MM.1S (cell line): Measurements from ENCODE around the gene SLC51B.
"Not testable (repeated sequence)": the region's sequence is repeated elsewhere in the genome, so short reads cannot be mapped to it uniquely, and the experiment has no call there.

ENCODE experiments used
- DNase-seq: peaks from one replicate; pipeline ENCODE4 v3.0.0-alpha.2; 2015
- H2AFZ ChIP-seq: fragments of 300-600 bp; sonication (generic); 2 replicates; pipeline ENCODE4 v1.6.0; 2016; ENCODE audit warnings: antibody characterized with exemption, low read length
- H3F3A ChIP-seq: fragments of 300-600 bp; sonication (generic); 2 replicates; pipeline ENCODE4 v1.6.1; 2016; ENCODE audit warnings: mild to moderate bottlenecking, antibody characterized with exemption, low read length, moderate library complexity, mixed read lengths; ENCODE audit not compliant: insufficient read depth
- H3K27ac ChIP-seq: fragments of 300-600 bp; sonication (generic); 2 replicates; pipeline ENCODE4 v1.5.1; 2016; ENCODE audit warnings: mild to moderate bottlenecking, low read length
- H3K27me3 ChIP-seq: fragments of 300-600 bp; sonication (generic); replicated peaks from 2 replicates; pipeline ENCODE4 v1.6.0; 2016; ENCODE audit warnings: low read length; ENCODE audit not compliant: insufficient read depth
- H3K36me3 ChIP-seq: fragments of 300-600 bp; sonication (generic); replicated peaks from 2 replicates; pipeline ENCODE4 v1.6.1; 2016; ENCODE audit warnings: mild to moderate bottlenecking, low read length, mixed read lengths; ENCODE audit not compliant: insufficient read depth
- H3K4me1 ChIP-seq: fragments of 300-600 bp; sonication (generic); 2 replicates; pipeline ENCODE4 v1.6.1; 2016; ENCODE audit warnings: low read length, mixed read lengths
- H3K4me2 ChIP-seq: fragments of 300-600 bp; sonication (generic); 2 replicates; pipeline ENCODE4 v1.6.0; 2016; ENCODE audit warnings: low read depth, low read length
- H3K4me3 ChIP-seq: fragments of 300-600 bp; sonication (generic); 2 replicates; pipeline ENCODE4 v1.5.1; 2016; ENCODE audit warnings: low read length, mixed read lengths
- H3K79me2 ChIP-seq: fragments of 300-600 bp; sonication (generic); 2 replicates; pipeline ENCODE4 v1.6.1; 2016; ENCODE audit warnings: mixed run types, low read length, mixed read lengths
- H3K9ac ChIP-seq: fragments of 300-600 bp; sonication (generic); 2 replicates; pipeline ENCODE4 v1.6.1; 2016; ENCODE audit warnings: low read length, mixed read lengths
- H3K9me2 ChIP-seq: fragments of 300-600 bp; sonication (generic); replicated peaks from 2 replicates; pipeline ENCODE4 v1.6.1; 2016; ENCODE audit warnings: mild to moderate bottlenecking, low read length, mixed read lengths; ENCODE audit not compliant: insufficient read depth
- H3K9me3 ChIP-seq: fragments of 300-600 bp; sonication (generic); replicated peaks from 2 replicates; pipeline ENCODE4 v1.6.1; 2016; ENCODE audit warnings: mild to moderate bottlenecking, low read length, mixed read lengths; ENCODE audit not compliant: insufficient read depth
- H4K20me1 ChIP-seq: fragments of 300-600 bp; sonication (generic); 2 replicates; pipeline ENCODE4 v1.6.1; 2016; ENCODE audit warnings: mild to moderate bottlenecking, low read length, moderate library complexity, mixed read lengths; ENCODE audit not compliant: insufficient read depth
- EZH2 ChIP-seq: fragments of 300-600 bp; sonication (generic); optimal IDR thresholded peaks from 2 replicates; pipeline ENCODE3; 2017; ENCODE audit warnings: low read depth, mild to moderate bottlenecking, antibody characterized with exemption, low read length, mixed read lengths
- EZH2phosphoT487 ChIP-seq: fragments of 300-600 bp; sonication (generic); IDR thresholded peaks from 2 replicates; pipeline ENCODE4 v1.6.1; 2018; ENCODE audit warnings: antibody characterized with exemption, low read length
- TF ChIP-seq, protein P1 (sequence below): fragments of 300-600 bp; sonication (generic); IDR thresholded peaks from 2 replicates; pipeline ENCODE4 v1.5.1; 2016; ENCODE audit warnings: antibody characterized with exemption, low read length, mixed read lengths

SLC51B gene

DNA sequence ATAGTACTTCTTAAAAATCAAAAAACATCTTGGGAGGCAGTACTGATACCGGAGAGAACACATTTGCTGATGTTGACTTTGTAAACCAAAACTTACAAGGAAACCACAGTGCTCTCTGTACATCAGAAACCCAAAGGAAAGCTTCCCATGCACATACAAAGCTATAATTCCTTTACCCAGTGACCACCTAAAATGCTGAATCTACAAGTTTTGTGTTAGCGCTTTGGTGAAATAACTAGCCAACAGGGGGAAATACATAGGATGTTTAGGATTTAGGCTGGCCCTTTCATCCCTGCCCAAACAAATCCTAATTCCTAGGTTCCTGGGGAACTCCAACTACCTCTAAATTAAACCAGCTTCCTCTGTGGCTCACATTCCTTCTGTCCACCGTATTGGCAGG is 40.2 kb upstream of the SLC51B start:
- no peak for DNase-seq
- H3K9ac ChIP-seq: no peak overlapping the region
- no peak overlapping the region for H3K4me3 ChIP-seq
- no peaks in the 10 kb centered on the region for H3K27me3 ChIP-seq
- H3K4me2 ChIP-seq: no peak overlapping the region
- no peaks in the 10 kb centered on the region for H4K20me1 ChIP-seq
- H3F3A ChIP-seq: no peaks in the 10 kb centered on the region
- H3K4me1 ChIP-seq: 0 out of 2 replicates have a peak, but pooled peaks cover 4% of the 10 kb centered on the region
- no peak overlapping the region for H3K27ac ChIP-seq
- no peaks in the 10 kb centered on the region for H3K9me3 ChIP-seq
- no peaks in the 10 kb centered on the region for H3K36me3 ChIP-seq
- H2AFZ ChIP-seq: no peak overlapping the region
- TF ChIP-seq EZH2 (no peak), EZH2phosphoT487 (no peak)
- TF ChIP-seq, protein P1, sequence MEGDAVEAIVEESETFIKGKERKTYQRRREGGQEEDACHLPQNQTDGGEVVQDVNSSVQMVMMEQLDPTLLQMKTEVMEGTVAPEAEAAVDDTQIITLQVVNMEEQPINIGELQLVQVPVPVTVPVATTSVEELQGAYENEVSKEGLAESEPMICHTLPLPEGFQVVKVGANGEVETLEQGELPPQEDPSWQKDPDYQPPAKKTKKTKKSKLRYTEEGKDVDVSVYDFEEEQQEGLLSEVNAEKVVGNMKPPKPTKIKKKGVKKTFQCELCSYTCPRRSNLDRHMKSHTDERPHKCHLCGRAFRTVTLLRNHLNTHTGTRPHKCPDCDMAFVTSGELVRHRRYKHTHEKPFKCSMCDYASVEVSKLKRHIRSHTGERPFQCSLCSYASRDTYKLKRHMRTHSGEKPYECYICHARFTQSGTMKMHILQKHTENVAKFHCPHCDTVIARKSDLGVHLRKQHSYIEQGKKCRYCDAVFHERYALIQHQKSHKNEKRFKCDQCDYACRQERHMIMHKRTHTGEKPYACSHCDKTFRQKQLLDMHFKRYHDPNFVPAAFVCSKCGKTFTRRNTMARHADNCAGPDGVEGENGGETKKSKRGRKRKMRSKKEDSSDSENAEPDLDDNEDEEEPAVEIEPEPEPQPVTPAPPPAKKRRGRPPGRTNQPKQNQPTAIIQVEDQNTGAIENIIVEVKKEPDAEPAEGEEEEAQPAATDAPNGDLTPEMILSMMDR: no peak
- H3K79me2 ChIP-seq: no peaks in the 10 kb centered on the region
- no peaks in the 10 kb centered on the region for H3K9me2 ChIP-seq

- Histone ChIP-seq H3K36me3 (no peaks in the 10 kb centered on the region), H3K4me3 (no peak overlapping the region), H3K9me3 (no peaks in the 10 kb centered on the region), H3K4me1 (0 out of 2 replicates have a peak, but pooled peaks cover 4% of the 10 kb centered on the region), H3K27me3 (no peaks in the 10 kb centered on the region), H3K4me2 (no peak overlapping the region), H4K20me1 (no peaks in the 10 kb centered on the region), H3K27ac (no peak overlapping the region), H2AFZ (no peak overlapping the region), H3K9ac (no peak overlapping the region), H3F3A (no peaks in the 10 kb centered on the region), H3K79me2 (no peaks in the 10 kb centered on the region), H3K9me2 (no peaks in the 10 kb centered on the region)
- DNase-seq: no peak
- TF ChIP-seq, protein P1: no peak
- TF ChIP-seq EZH2 (no peak), EZH2phosphoT487 (no peak)
Observed at GRCh38 chr15:65006876-65007275, 38.3 kb upstream of the SLC51B start.

- no peaks in the 10 kb centered on the region for H3K27me3 ChIP-seq
- no peak overlapping the region for H3K9ac ChIP-seq
Observed at GRCh38 chr15:65008983-65009382, 36.2 kb upstream of the SLC51B start.

GRCh38 chr15:65011198-65011597 is 34.0 kb upstream of the SLC51B start:
- not testable (repeated sequence) for H3K4me3 ChIP-seq, H3F3A ChIP-seq, H3K9me2 ChIP-seq, H3K27ac ChIP-seq, H3K27me3 ChIP-seq, H2AFZ ChIP-seq, H3K4me2 ChIP-seq, H3K4me1 ChIP-seq, DNase-seq, H4K20me1 ChIP-seq, H3K9ac ChIP-seq, H3K9me3 ChIP-seq, H3K79me2 ChIP-seq, H3K36me3 ChIP-seq

More at GRCh38 chr15:65008983-65009382, 36.2 kb upstream of the SLC51B start:
- Histone ChIP-seq H3F3A (no peaks in the 10 kb centered on the region), H3K9me3 (no peaks in the 10 kb centered on the region), H3K9me2 (no peaks in the 10 kb centered on the region), H4K20me1 (no peaks in the 10 kb centered on the region), H3K36me3 (no peaks in the 10 kb centered on the region), H2AFZ (no peak overlapping the region), H3K4me2 (no peak overlapping the region), H3K27ac (no peak overlapping the region), H3K4me1 (0 out of 2 replicates have a peak, but pooled peaks cover 4% of the 10 kb centered on the region), H3K79me2 (no peaks in the 10 kb centered on the region), H3K4me3 (no peak overlapping the region)
- TF ChIP-seq EZH2 (no peak), EZH2phosphoT487 (no peak)
- TF ChIP-seq, protein P1: no peak
- DNase-seq: no peak
